HG03442 (cell line): Measurements from ENCODE around the gene SH3BP2.

Experiments used
- ATAC-seq: cut with Tn5 transposase; IDR thresholded peaks from one replicate; pipeline ENCODE4 v1.9.1; 2021; ENCODE audit warnings: mild to moderate bottlenecking, moderate library complexity; ENCODE audit not compliant: unreplicated experiment

Gene SH3BP2

GRCh38 chr4:2802618-2803531 is 10.0 kb downstream of the SH3BP2 start:
- ATAC-seq = no peak

DNA sequence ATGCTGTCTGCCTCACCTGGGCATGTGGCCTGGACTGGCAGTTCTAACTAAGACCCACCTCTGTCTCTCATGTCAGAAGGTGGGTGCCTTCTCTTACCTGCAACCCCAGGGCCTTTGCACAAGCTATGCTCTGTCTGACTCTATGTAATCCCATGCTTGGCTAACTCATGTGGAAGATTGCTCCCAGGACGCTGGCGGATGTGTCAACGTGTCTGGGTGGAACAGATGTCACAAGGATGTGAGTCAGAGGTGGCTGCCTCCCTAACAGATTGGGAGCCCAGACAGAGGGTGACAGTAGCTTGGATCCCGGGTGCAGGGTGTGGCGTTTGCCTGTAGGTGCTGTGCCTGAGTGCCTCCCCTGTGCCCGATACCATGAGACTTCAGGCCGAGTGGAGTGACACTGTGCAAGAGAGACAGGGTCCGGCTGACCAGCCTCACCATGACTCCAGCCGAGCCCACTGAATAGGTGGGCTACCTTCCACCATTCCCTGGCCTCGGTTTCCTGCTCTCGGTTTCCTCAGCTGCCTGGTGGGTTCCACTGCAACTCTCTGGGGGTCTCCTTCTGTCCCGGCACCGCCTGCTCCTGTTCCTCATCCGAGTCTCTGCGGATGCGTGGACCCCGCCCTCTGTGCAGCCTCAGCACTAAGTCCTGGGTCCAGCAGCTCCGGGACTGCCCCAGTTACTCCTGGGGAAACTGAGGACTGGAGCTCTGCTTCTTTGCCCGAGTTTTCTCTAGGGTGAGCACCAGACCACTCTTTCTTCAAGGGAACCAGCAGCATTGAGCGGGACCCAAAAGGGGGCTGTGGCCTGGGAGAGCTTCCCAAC is 11.0 kb downstream of the SH3BP2 start:
- no peak for ATAC-seq

DNA sequence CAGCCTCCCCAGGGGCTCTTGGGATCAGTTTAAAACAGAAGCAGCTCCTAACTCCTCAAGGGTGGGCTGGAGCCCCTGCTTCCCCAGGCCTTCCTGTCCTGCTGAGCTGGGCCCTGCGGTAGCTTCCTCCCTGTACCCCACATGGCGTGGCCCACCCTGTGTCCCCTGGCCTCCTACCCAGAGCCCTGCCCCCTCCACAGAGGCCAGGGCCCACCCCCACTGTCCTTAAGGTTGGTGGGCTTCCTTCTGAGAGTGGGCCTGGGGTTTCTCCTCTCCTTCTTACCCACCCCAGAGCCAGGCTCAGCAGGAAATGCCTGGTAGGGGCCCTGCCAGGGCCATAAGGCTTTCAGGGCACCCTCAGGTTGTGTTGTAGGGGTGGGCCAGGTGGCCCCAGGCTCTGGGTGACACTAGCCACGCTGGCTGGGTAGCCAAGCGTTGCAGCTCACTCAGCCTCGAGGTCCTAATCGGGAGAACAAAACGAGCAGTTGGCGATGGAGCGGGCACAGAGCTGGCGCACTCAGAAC is 11.6 kb downstream of the SH3BP2 start:
- no peak for ATAC-seq

GRCh38 chr4:2804973-2805501 is 12.2 kb downstream of the SH3BP2 start:
- no peak for ATAC-seq

DNA sequence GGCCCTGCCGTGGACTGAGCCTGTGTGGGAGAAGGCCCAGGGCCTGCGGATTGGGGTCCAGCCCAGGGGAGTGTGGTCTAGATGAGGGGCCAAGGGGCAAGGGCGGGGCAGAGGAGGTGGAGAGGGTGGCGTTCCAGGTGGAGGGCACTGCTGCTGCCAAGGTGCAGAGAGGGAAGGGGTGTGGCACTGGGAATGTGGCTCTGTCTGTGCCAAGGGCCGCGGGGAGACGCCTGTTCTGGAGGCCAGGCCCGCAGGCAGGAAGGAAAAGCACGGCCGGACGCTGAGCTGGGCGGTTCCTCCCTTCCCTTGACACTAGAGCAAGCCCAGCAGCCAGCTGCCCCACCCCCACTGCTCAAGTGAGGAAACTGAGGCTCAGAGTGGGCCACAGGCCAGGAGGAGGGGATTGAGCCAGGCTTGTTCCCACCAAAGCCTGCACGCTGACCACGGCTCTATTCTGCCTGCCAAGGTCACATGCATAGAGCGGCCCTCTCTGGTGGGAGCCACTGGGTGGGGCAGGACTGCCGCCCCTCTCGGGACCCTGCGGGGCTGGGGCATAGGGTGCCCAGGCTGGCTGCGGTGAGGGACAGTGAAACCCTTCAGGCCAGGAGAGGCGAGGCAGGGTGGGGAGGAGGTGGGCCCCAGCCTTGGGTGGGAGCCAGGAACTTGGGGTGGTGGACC is 13.0 kb downstream of the SH3BP2 start:
- no peak for ATAC-seq

GRCh38 chr4:2806390-2807355 is 13.8 kb downstream of the SH3BP2 start:
- no peak for ATAC-seq

DNA sequence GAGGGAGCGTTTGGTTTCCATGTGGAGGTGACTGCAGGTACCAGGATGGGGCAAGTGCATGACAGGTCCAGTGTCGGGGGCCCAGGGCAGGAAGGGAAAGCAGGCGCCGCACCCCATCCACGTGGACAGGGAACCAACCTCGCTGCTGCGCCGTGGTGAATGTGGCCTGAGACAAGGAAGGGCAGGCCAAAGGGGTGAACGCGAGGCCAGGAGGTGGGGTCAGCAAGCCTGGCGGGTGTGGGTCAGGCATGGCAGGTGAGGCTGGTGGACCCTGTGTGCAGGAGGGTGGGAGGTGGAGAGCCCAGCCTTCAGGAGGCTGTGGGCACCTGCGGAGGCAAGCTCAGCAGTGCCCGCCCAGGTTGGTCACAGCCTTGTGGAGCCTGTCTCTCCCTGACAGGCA is 14.7 kb downstream of the SH3BP2 start:
- no peak for ATAC-seq

GRCh38 chr4:2808001-2808400 is 15.1 kb downstream of the SH3BP2 start:
- ATAC-seq = no peak

GRCh38 chr4:2809610-2810180 is 16.8 kb downstream of the SH3BP2 start:
- ATAC-seq = no peak

DNA sequence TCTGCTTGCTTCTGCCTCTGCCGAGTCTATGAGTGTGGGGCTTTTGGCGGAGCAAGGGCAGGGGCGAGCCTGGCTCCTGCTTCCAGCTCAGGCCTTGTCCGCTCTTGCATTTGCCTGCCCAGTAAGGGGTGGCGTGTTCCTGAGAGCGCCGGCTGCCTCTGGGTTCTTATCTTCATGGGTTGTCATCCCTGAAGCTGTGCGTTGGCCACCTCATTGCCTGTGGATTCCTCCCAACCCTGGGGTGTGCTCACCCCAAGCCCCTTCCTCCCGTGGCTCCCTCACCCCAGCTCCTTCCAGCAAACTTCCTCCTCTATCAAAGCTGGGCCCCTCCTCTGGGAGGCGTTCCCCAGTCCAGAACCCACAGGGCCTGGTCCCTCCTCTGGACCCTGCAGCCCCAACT is 17.5 kb downstream of the SH3BP2 start:
- ATAC-seq = no peak

DNA sequence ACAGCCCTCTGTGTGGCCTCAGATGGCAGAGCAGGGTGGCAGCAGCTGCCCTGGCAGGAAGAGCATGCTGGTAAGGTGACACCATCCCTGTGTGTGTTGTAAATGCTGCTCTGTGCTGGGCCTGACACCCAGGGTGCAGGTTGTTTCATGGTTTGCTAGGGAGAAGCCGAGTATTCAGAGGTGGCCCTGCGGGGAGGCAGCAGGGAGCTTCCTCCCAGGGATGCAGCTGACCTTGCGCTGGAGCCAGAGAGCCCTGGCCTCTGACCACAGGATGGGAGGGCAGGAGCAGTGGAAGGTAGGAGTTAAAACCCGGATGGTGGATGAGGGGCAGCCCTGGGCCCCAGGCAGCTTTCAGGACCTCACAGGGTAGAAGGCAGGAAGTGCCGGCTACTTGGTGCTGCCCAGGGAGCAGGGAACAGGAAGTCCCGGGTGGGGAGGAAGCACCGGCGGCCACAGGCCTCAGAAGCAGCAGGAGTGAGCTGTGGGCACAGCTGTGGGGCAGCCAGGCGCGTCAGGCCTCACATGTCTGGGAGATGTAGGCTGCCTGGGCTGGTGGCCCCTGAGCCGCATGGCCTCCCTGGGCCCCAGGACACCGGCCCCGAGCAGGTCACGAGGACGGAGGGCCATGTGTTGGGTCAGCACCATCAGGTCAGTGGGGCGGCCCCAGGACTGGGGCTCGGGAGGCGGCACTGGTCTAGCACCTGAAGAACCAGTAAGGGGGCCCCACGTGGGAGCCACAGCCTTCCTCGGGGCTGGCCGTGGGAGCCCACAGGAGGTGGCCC is 19.1 kb downstream of the SH3BP2 start:
- peak; percentile 46 for ATAC-seq

DNA sequence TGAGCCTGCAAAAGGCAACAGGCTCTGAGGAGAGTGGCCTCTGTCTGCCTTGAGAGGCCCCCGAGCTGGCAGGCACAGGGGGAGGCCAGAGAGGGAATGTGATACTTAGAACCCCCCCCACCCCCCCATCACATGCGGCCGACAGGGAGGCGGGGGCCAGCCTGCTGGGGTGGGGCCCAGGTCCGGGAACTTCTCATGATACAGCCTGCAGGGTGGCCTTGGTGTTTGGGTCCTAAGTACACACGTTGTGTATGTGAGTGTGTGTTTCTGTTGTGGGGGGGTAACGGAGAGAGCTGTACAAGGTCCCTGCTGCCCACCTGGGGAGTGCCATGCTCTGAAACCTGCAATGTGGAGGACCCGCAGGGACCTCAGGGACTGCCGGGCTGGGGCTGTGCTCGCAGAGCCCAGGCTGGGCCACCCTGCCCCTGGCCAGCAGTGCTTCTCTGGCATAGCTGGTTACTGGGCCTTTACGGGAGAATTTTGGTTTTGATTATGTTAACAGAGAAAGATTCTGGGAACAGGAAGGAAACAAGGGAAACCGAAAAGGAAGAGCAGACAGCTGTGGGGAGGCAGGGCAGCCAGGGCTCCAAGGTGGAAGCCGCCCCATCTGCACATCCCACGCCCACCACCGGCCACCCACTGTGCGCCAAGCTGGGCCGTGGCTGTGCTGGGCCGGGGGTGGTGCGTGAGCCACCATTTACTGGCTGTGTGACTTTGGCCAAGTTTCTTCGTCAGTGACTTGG is 19.9 kb downstream of the SH3BP2 start:
- ATAC-seq = no peak

- no peak for ATAC-seq
Observed at GRCh38 chr4:2813446-2814405, 20.8 kb downstream of the SH3BP2 start.

- ATAC-seq = no peak
Observed at GRCh38 chr4:2814627-2815270, 21.9 kb downstream of the SH3BP2 start.

- ATAC-seq = no peak
Observed at GRCh38 chr4:2816401-2816954, 23.6 kb downstream of the SH3BP2 start.

- ATAC-seq = no peak
Observed at GRCh38 chr4:2817137-2817536, 24.3 kb downstream of the SH3BP2 start.
